Measurements from ENCODE around the gene NECTIN4.
A peak's percentile ranks its signal among the peaks of the same experiment; 100 is the strongest.
"Not testable (repeated sequence)": the region's sequence is repeated elsewhere in the genome, so short reads cannot be mapped to it uniquely, and the experiment has no call there.

NECTIN4 gene

GRCh38 chr1:161066694-161067093, 22.7 kb downstream of the NECTIN4 start:
- Histone ChIP-seq H3K4me2 (ENCODE audit: insufficient read depth, low read length) (peak overlapping the region; percentile 92), H3K27ac (ENCODE audit: low read length) (peak overlapping the region; percentile 52; the same call in 1 of the 2 replicates), H3K27me3 (ENCODE audit: insufficient read depth, low read length, poor library complexity) (no peaks in the 10 kb centered on the region), H2AFZ (ENCODE audit: low read depth, low read length) (no peak overlapping the region), H3K36me3 (ENCODE audit: insufficient read depth, low read length) (peaks cover 25% of the 10 kb centered on the region), H3K79me2 (ENCODE audit: insufficient read depth, low read length) (peaks cover 73% of the 10 kb centered on the region), H3K9me3 (ENCODE audit: insufficient read depth, low read length, severe bottlenecking) (no peaks in the 10 kb centered on the region), H3K4me1 (ENCODE audit: insufficient read depth, low read length) (peaks cover 43% of the 10 kb centered on the region), H4K20me1 (ENCODE audit: insufficient read depth, low read length) (peaks cover 21% of the 10 kb centered on the region), H3K9ac (ENCODE audit: low read depth, low read length) (no peak overlapping the region), H3K4me3 (ENCODE audit: low read depth in 1 of 2, low read length in 2 of 2) (no peak overlapping the region)
- ATAC-seq (ENCODE audit: insufficient read depth, low read depth): no peak
- TF ChIP-seq EZH2 (IDR thresholded peaks at IDR 0.05; ENCODE audit: borderline replicate concordance, low read depth, low read length, severe bottlenecking): no peak
- no peak for TF ChIP-seq CTCF (IDR thresholded peaks at IDR 0.05; ENCODE audit: borderline replicate concordance, extremely low read depth, low read length, poor library complexity, severe bottlenecking)
- no peak for DNase-seq

- Histone ChIP-seq H3K36me3 (ENCODE audit: insufficient read depth, low read length) (peaks cover 28% of the 10 kb centered on the region), H4K20me1 (ENCODE audit: insufficient read depth, low read length) (peaks cover 21% of the 10 kb centered on the region), H3K79me2 (ENCODE audit: insufficient read depth, low read length) (peaks cover 79% of the 10 kb centered on the region), H3K4me1 (ENCODE audit: insufficient read depth, low read length) (peaks cover 43% of the 10 kb centered on the region)
- H3K4me2 ChIP-seq (ENCODE audit: insufficient read depth, low read length); H3K27me3 ChIP-seq (ENCODE audit: insufficient read depth, low read length, poor library complexity); H3K9me3 ChIP-seq (ENCODE audit: insufficient read depth, low read length, severe bottlenecking); H3K27ac ChIP-seq (ENCODE audit: low read length); H3K4me3 ChIP-seq (ENCODE audit: low read depth in 1 of 2, low read length in 2 of 2); DNase-seq; H2AFZ ChIP-seq (ENCODE audit: low read depth, low read length); ATAC-seq (ENCODE audit: insufficient read depth, low read depth); H3K9ac ChIP-seq (ENCODE audit: low read depth, low read length): not testable (repeated sequence)
Observed at GRCh38 chr1:161065681-161066080, 23.7 kb downstream of the NECTIN4 start.

- Histone ChIP-seq H3K4me1 (ENCODE audit: insufficient read depth, low read length) (peaks cover 31% of the 10 kb centered on the region), H3K79me2 (ENCODE audit: insufficient read depth, low read length) (peaks cover 76% of the 10 kb centered on the region), H4K20me1 (ENCODE audit: insufficient read depth, low read length) (peaks cover 21% of the 10 kb centered on the region), H3K36me3 (ENCODE audit: insufficient read depth, low read length) (peaks cover 39% of the 10 kb centered on the region)
- not testable (repeated sequence) for H3K27ac ChIP-seq (ENCODE audit: low read length); H3K4me3 ChIP-seq (ENCODE audit: low read depth in 1 of 2, low read length in 2 of 2); H3K4me2 ChIP-seq (ENCODE audit: insufficient read depth, low read length); H3K9me3 ChIP-seq (ENCODE audit: insufficient read depth, low read length, severe bottlenecking); H3K9ac ChIP-seq (ENCODE audit: low read depth, low read length); H2AFZ ChIP-seq (ENCODE audit: low read depth, low read length); H3K27me3 ChIP-seq (ENCODE audit: insufficient read depth, low read length, poor library complexity); ATAC-seq (ENCODE audit: insufficient read depth, low read depth); DNase-seq
Observed at GRCh38 chr1:161063936-161064335, 25.4 kb downstream of the NECTIN4 start.

GRCh38 chr1:161061419-161061818, 27.9 kb downstream of the NECTIN4 start:
- H3K9ac ChIP-seq (ENCODE audit: low read depth, low read length): no peak overlapping the region
- TF ChIP-seq EZH2 (IDR thresholded peaks at IDR 0.05; ENCODE audit: borderline replicate concordance, low read depth, low read length, severe bottlenecking) (no peak), CTCF (IDR thresholded peaks at IDR 0.05; ENCODE audit: borderline replicate concordance, extremely low read depth, low read length, poor library complexity, severe bottlenecking) (no peak)
- no peak overlapping the region for H3K4me3 ChIP-seq (ENCODE audit: low read depth in 1 of 2, low read length in 2 of 2)
- H3K4me2 ChIP-seq (ENCODE audit: insufficient read depth, low read length): no peak overlapping the region
- ATAC-seq (ENCODE audit: insufficient read depth, low read depth) (no peak), DNase-seq (no peak)
- no peaks in the 10 kb centered on the region for H3K9me3 ChIP-seq (ENCODE audit: insufficient read depth, low read length, severe bottlenecking)
- peaks cover 49% of the 10 kb centered on the region for H3K36me3 ChIP-seq (ENCODE audit: insufficient read depth, low read length)
- peaks cover 6% of the 10 kb centered on the region for H3K4me1 ChIP-seq (ENCODE audit: insufficient read depth, low read length)
- H2AFZ ChIP-seq (ENCODE audit: low read depth, low read length): no peak overlapping the region
- no peak overlapping the region for H3K27ac ChIP-seq (ENCODE audit: low read length)
- H3K27me3 ChIP-seq (ENCODE audit: insufficient read depth, low read length, poor library complexity): no peaks in the 10 kb centered on the region
- H4K20me1 ChIP-seq (ENCODE audit: insufficient read depth, low read length): peaks cover 11% of the 10 kb centered on the region; the same call in 1 of the 2 replicates
- peaks cover 58% of the 10 kb centered on the region for H3K79me2 ChIP-seq (ENCODE audit: insufficient read depth, low read length)
